ENCODE measurements around the gene DAPK1.

Gene DAPK1

DNA sequence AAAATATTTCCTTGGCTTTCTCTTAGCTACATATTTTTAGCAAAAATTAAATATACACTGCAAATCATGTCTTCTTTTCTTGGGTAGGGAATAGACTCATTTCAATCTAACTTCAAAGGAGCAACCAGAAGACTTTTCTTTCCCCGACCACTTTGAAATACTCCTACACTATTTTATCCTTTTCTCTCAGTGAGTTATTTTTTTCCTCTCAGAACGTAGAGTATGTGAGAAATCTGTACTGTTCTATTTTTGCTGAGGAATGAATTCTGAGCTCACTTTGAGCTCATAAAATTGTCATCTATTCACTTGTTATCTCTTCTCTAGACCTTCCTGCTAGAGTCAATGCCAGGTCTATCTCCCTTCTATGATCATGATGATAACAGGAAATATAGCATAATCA lies 22.2 kb upstream of the DAPK1 start:
- TF ChIP-seq ZNF248 (tag by site-specific recombination; IDR thresholded peaks at IDR 0.05): no peak
- no peak for TF ChIP-seq KLF17 (tag by site-specific recombination; IDR thresholded peaks at IDR 0.05)
- TF ChIP-seq ZNF274 (IDR thresholded peaks at IDR 0.05; ENCODE audit: low read length): no peak
- TF ChIP-seq ZNF274 (tag by site-specific recombination; IDR thresholded peaks at IDR 0.05; ENCODE audit: borderline replicate concordance): no peak
- no peak for TF ChIP-seq ZNF416 (tag by site-specific recombination; IDR thresholded peaks at IDR 0.05)
- TF ChIP-seq SP2 (tag by site-specific recombination; IDR thresholded peaks at IDR 0.05): no peak
- no peak for TF ChIP-seq GLI2 (tag by site-specific recombination; IDR thresholded peaks at IDR 0.05; ENCODE audit: borderline replicate concordance, low read depth)
- no peak for TF ChIP-seq MYNN (tag by site-specific recombination; IDR thresholded peaks at IDR 0.05; ENCODE audit: borderline replicate concordance)
- no peak for TF ChIP-seq REPIN1 (tag by site-specific recombination; IDR thresholded peaks at IDR 0.05; ENCODE audit: low read depth)
- TF ChIP-seq ZNF202 (tag by site-specific recombination; IDR thresholded peaks at IDR 0.05; ENCODE audit: borderline replicate concordance): no peak
- no peak for TF ChIP-seq SCRT1 (tag by site-specific recombination; IDR thresholded peaks at IDR 0.05; ENCODE audit: borderline replicate concordance)
- no peak for TF ChIP-seq MEIS1 (CRISPR knock-in tag; IDR thresholded peaks at IDR 0.05; ENCODE audit: borderline replicate concordance)
- TF ChIP-seq GLIS2 (tag by site-specific recombination; IDR thresholded peaks at IDR 0.05): no peak
- no peak for TF ChIP-seq ZNF747 (tag by site-specific recombination; IDR thresholded peaks at IDR 0.05)
- TF ChIP-seq ZNF48 (tag by site-specific recombination; IDR thresholded peaks at IDR 0.05): no peak
- no peak for TF ChIP-seq BCL6B (tag by site-specific recombination; IDR thresholded peaks at IDR 0.05)
- TF ChIP-seq KLF1 (tag by site-specific recombination; IDR thresholded peaks at IDR 0.05): no peak
- TF ChIP-seq ZFP41 (tag by site-specific recombination; IDR thresholded peaks at IDR 0.05; ENCODE audit: borderline replicate concordance): no peak
- TF ChIP-seq ZNF585B (tag by site-specific recombination; IDR thresholded peaks at IDR 0.05): no peak
- TF ChIP-seq ZNF184 (tag by site-specific recombination; IDR thresholded peaks at IDR 0.05): no peak
- TF ChIP-seq, protein P1, sequence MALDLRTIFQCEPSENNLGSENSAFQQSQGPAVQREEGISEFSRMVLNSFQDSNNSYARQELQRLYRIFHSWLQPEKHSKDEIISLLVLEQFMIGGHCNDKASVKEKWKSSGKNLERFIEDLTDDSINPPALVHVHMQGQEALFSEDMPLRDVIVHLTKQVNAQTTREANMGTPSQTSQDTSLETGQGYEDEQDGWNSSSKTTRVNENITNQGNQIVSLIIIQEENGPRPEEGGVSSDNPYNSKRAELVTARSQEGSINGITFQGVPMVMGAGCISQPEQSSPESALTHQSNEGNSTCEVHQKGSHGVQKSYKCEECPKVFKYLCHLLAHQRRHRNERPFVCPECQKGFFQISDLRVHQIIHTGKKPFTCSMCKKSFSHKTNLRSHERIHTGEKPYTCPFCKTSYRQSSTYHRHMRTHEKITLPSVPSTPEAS (tag by site-specific recombination; IDR thresholded peaks at IDR 0.05): no peak
- H3K4me3 ChIP-seq (ENCODE audit: low read depth, low read length): no peak overlapping the region
- no peaks in the 10 kb centered on the region for H3K36me3 ChIP-seq (ENCODE audit: control insufficient read depth in 2 of 2, insufficient read depth in 1 of 2, low read length in 2 of 2)
- no peak overlapping the region for H3K27ac ChIP-seq (ENCODE audit: extremely low read depth, low read depth, low read length)
- H3K4me1 ChIP-seq (ENCODE audit: control insufficient read depth, insufficient read depth, low read length): no peaks in the 10 kb centered on the region
- ChIA-PET CTCF (interaction anchor here (0.6 kb wide), 1 partner anchor 11 kb away, joined by 3 read pairs; no protein-coding TSS in a partner anchor), POLR2A (no interaction called here)
- no peaks in the 10 kb centered on the region for H3K9me3 ChIP-seq (ENCODE audit: control insufficient read depth, insufficient read depth, low read depth, low read length)

- no peaks in the 10 kb centered on the region for H3K4me1 ChIP-seq (ENCODE audit: control insufficient read depth, insufficient read depth, low read length)
- H3K4me3 ChIP-seq (ENCODE audit: low read depth, low read length): no peak overlapping the region
- CTCF ChIA-PET: interaction anchor here (0.6 to 0.7 kb wide), 3 partner anchors 10 to 477 kb away, joined by 3 to 5 read pairs (median 3); no protein-coding TSS in a partner anchor
- no peak overlapping the region for H3K27ac ChIP-seq (ENCODE audit: extremely low read depth, low read depth, low read length)
- TF ChIP-seq CTCF (tag by site-specific recombination; IDR thresholded peaks at IDR 0.05) (no peak), ZIC2 (tag by site-specific recombination; IDR thresholded peaks at IDR 0.05) (peak; percentile 40), ZNF776 (tag by site-specific recombination; IDR thresholded peaks at IDR 0.05; ENCODE audit: borderline replicate concordance) (no peak), GLI4 (tag by site-specific recombination; IDR thresholded peaks at IDR 0.05) (no peak), ZNF747 (tag by site-specific recombination; IDR thresholded peaks at IDR 0.05) (no peak)
- no peaks in the 10 kb centered on the region for H3K36me3 ChIP-seq (ENCODE audit: control insufficient read depth in 2 of 2, insufficient read depth in 1 of 2, low read length in 2 of 2)
- no peaks in the 10 kb centered on the region for H3K9me3 ChIP-seq (ENCODE audit: control insufficient read depth, insufficient read depth, low read depth, low read length)
- POLR2A ChIA-PET: no interaction called here
These were observed 19.3 kb upstream of the DAPK1 start for GRCh38 chr9:87478226-87478992.
